Activated CD8-positive, alpha-beta memory T cell treated with anti-CD3 and anti-CD28 coated beads, Interleukin-2, amount 10 ng/mL, durations not matched to agents 7 days and 5 days (primary cell): Measurements from ENCODE around the gene MAPK4. TPM values are rescaled to one million over a fixed set of nuclear protein-coding genes. Genes with fewer than 3 reads are reported as not detected.

Source experiments
- ATAC-seq: fragments of 150-1000 bp; cut with Tn5 transposase; one replicate; pipeline ENCODE4 v1.10.0; 2021; ENCODE audit warnings: moderate library complexity
- CTCF ChIA-PET: fragments of 350-600 bp; sonication (Branson Sonifier 250); formaldehyde crosslinking; loops from one replicate; lab custom pipeline; 2021; ENCODE audit warnings: antibody characterized with exemption; lab: Charles Lee
- DNase-seq: peaks from one replicate; pipeline ENCODE4 v3.0.0-alpha.2; 2020
- H3K27ac Mint-ChIP-seq: one replicate; pipeline ENCODE4 v1.8.0; 2021; ENCODE audit warnings: mild to moderate bottlenecking, mixed read lengths
- H3K27me3 Mint-ChIP-seq: one replicate; pipeline ENCODE4 v1.8.0; 2021; ENCODE audit warnings: mixed read lengths
- H3K36me3 Mint-ChIP-seq: one replicate; pipeline ENCODE4 v1.8.0; 2021; ENCODE audit warnings: mild to moderate bottlenecking, mixed read lengths
- H3K4me1 Mint-ChIP-seq: one replicate; pipeline ENCODE4 v1.8.0; 2021; ENCODE audit warnings: mixed read lengths
- H3K4me3 Mint-ChIP-seq: one replicate; pipeline ENCODE4 v1.8.0; 2021; ENCODE audit warnings: mild to moderate bottlenecking, moderate library complexity, mixed read lengths
- H3K9me3 Mint-ChIP-seq: one replicate; pipeline ENCODE4 v1.8.0; 2022; ENCODE audit warnings: low read depth, mixed read lengths
- total RNA-seq, 2 experiments: library from RNA; stranded (reverse); gene quantifications; one replicate each; pipeline ENCODE4 v1.2.3, GENCODE V29; 2021

MAPK4 gene
- total RNA-seq, 2 experiments from 2014 or later, result not detected

DNA sequence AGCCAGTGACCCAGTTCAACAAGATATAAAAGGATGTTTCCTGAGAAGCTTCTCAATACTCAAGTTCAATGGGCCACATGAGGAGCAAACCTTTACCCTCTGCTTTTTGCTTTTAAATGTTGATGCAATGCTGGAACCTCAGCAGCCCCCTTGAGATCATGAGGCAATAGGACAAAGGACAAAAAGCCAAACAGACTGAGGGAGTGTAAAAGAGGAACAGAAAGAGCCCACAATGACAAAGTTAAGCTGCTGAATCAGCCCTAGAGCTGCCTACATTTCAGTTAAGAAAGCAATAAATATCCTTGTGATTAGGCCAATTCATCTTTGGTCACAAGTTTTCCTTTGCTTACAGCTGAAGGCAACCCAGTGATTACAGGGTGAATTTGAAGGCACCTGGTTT lies 183.1 kb downstream of the MAPK4 start:
- Mint-ChIP-seq H3K27me3 (peaks cover 18% of the 10 kb centered on the region), H3K9me3 (no peaks in the 10 kb centered on the region), H3K4me3 (no peak overlapping the region), H3K36me3 (no peaks in the 10 kb centered on the region), H3K27ac (no peak overlapping the region), H3K4me1 (no peaks in the 10 kb centered on the region)
- no peak for ATAC-seq
- no peak for DNase-seq
- CTCF ChIA-PET, result interaction anchor here (0.9 kb wide), 1 partner anchor 77 kb away, joined by 3 read pairs; no protein-coding TSS in a partner anchor

DNA sequence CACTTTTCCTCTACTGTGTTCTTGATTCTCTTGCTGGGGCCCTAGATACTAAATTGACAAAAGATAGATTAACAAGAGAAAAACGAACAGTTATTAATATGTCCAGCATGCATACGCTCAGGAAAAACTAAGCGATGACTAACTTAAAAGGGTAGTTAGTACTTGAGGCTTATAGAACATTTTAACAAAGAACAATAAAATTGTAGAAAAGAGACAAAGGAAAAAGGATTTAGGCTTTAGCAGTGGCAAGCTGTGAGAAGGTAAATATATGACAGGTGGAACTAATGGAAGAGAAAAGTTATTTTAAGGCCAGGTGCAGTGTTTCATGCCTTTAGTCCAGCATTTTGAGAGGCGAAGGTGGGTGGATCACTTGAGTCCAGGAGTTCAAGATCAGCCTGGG lies 184.4 kb downstream of the MAPK4 start:
- CTCF ChIA-PET, result no interaction called here

DNA sequence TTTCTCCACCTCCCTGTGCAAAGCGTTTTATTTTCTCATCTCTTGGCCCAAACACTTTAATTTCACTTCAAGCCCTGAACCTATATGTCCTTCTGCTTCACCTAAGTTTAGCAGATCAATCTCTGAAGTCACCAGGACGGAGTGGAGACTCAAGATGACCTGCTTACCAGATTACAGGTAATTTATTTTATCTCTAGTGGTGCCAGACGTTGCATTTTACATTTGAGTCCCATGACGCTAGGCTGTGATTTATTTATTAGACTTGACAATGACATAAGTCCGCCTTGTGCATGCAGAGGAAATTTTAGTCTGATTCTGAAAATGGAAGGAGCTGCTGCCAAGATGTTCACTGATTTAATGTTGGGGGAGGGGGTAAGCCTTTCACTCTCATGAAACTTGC lies 186.1 kb downstream of the MAPK4 start:
- Mint-ChIP-seq H3K9me3 (no peaks in the 10 kb centered on the region), H3K4me3 (no peak overlapping the region), H3K27me3 (peaks cover 32% of the 10 kb centered on the region), H3K27ac (no peak overlapping the region), H3K4me1 (no peaks in the 10 kb centered on the region), H3K36me3 (no peaks in the 10 kb centered on the region)
- ATAC-seq, result no peak
- CTCF ChIA-PET, result no interaction called here
- DNase-seq, result no peak

More for the DNA sequence above, 184.4 kb downstream of the MAPK4 start:
- no peaks in the 10 kb centered on the region for H3K9me3 Mint-ChIP-seq
- DNase-seq (no peak), ATAC-seq (no peak)
- no peaks in the 10 kb centered on the region for H3K36me3 Mint-ChIP-seq
- no peaks in the 10 kb centered on the region for H3K4me1 Mint-ChIP-seq
- H3K27ac Mint-ChIP-seq, result no peak overlapping the region
- H3K27me3 Mint-ChIP-seq, result peaks cover 18% of the 10 kb centered on the region
- H3K4me3 Mint-ChIP-seq, result no peak overlapping the region

DNA sequence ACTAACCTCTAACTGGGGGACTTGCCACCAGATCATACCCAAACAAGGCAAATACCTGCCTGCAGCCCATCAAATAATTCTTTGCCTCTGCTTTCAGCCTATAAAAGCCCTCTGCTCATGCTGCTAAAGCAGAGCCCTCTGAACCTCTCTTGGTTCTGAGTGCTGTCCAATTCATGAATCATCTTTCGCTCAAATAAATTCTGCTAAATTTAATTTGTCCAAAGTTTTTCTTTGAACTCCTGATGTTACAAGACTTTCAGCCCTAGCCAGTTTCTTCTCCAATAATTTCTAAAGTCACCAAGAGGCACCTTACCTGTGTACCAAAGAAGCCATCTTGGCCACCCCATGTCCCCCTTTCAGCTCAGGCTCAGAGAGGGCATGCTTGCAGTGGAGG lies 188.0 kb downstream of the MAPK4 start:
- no peak overlapping the region for H3K27ac Mint-ChIP-seq
- no peaks in the 10 kb centered on the region for H3K4me1 Mint-ChIP-seq
- H3K4me3 Mint-ChIP-seq, result no peak overlapping the region
- H3K9me3 Mint-ChIP-seq, result no peaks in the 10 kb centered on the region
- CTCF ChIA-PET, result no interaction called here
- ATAC-seq, result no peak
- no peaks in the 10 kb centered on the region for H3K36me3 Mint-ChIP-seq
- no peak for DNase-seq
- peaks cover 41% of the 10 kb centered on the region for H3K27me3 Mint-ChIP-seq

DNA sequence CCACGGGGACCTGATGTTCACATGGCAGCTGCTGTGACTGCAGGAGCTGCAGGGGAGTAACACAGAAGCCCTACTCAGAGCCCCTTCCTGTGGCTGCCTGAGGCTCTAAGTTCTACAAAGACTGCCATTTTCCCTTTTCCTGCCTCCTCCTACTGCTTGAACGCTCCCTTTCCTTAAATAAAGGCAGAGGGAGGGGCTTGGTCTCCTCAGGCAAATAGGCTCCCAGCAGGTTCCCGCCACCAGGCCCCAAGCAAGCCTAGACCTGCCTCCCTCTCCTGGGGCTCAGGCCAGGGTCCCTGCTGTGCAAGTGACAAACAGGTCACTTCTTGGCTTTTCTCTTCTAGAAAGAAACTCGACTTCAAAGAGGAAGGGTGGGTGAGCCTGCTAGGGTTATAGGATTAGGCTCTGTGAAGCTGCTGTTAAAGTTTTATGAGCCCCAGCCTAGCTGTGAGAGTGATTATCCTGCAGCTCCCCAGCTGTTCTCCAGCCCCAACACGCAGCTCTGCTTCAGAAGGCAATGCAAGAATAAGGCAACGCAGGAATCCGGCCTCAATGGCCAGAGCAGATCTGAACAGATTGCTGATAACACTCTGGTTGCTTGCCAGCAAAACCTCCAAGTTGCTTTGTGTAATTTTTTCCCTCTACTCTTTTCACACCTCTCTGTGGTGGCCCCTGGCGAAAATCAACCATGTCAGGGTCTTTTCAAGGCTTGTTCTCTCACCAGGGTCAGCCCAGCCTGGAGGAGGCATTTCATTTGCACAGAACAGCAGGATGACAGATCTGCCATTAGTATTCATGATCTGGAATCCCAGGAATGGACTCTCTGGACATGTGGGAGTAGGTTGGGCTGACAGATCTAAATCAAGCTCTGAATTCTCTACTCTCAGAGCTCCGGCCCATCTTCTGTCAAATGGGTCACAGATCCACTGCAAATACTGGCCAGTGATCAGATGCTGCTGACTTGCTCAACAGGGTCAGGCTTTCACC lies 188.6 kb downstream of the MAPK4 start:
- H3K4me1 Mint-ChIP-seq, result no peaks in the 10 kb centered on the region
- no peak overlapping the region for H3K27ac Mint-ChIP-seq
- H3K27me3 Mint-ChIP-seq, result peaks cover 41% of the 10 kb centered on the region
- CTCF ChIA-PET, result no interaction called here
- peak; percentile 14 for DNase-seq
- no peak for ATAC-seq
- no peaks in the 10 kb centered on the region for H3K9me3 Mint-ChIP-seq
- H3K36me3 Mint-ChIP-seq, result no peaks in the 10 kb centered on the region
- H3K4me3 Mint-ChIP-seq, result no peak overlapping the region

DNA sequence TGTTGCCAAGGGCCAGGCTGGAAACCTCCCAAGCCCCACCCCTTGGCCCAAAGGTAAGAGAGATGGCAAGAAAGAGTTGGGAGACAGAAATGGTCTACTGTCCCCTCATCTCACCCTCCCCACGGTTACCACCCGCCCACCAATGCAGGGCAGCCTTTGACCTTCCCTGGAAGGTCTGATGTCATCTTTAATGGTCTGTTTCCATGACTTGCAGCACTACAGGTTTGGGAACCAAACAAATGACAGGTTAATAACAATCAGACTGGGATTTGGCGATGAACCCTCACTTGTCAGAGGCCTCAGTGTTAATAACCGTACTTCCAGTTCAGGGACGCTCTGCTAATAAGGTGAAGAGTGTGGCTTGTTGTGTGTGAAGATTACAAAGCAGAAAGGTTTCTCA lies 189.5 kb downstream of the MAPK4 start:
- H3K27ac Mint-ChIP-seq, result no peak overlapping the region
- CTCF ChIA-PET, result no interaction called here
- no peak overlapping the region for H3K4me3 Mint-ChIP-seq
- DNase-seq (peak; percentile 16), ATAC-seq (no peak)
- H3K27me3 Mint-ChIP-seq, result peaks cover 34% of the 10 kb centered on the region
- H3K36me3 Mint-ChIP-seq, result no peaks in the 10 kb centered on the region
- no peaks in the 10 kb centered on the region for H3K4me1 Mint-ChIP-seq
- no peaks in the 10 kb centered on the region for H3K9me3 Mint-ChIP-seq

DNA sequence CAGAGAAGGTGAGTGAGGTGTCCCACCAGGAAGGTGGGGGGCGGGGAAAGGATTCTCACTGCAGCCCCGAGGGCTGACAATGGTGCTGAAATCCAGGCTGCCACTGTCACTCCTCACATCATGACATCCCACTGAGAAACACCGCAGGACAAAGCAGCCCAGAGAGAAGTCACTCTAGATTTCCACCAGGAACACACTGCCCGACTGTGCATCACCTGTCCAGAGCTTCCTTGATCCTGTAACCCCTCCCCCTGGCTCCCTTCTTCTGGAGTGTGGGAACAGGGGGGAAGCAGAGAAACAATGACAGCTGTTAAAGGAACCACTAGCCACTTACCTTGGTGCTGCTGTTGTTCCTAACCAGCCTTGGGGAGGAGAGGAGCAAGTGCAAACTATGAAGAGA lies 190.1 kb downstream of the MAPK4 start:
- Mint-ChIP-seq H3K4me3 (no peak overlapping the region), H3K4me1 (no peaks in the 10 kb centered on the region), H3K27ac (no peak overlapping the region), H3K36me3 (no peaks in the 10 kb centered on the region), H3K9me3 (no peaks in the 10 kb centered on the region), H3K27me3 (peaks cover 33% of the 10 kb centered on the region)
- DNase-seq (no peak), ATAC-seq (no peak)
- CTCF ChIA-PET, result no interaction called here

DNA sequence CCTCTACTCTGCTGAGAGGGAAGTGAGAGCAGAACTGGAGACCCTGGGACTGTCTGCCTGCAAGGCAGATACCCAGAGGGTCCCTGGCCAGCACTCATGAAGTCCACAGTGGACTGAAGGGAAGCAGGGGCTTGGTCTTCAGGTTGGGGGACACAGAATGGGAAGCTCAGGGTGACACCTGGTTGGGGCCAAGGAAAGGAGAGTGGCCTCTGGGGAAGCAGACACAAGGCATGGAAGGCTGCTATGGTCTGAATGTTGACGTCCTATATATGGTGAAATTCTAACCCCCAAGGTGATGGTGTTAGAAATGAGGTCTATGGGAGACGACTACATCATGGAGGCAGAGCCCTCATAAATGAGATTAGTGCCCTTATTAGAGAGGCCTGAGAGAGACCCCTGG lies 190.7 kb downstream of the MAPK4 start:
- DNase-seq (no peak), ATAC-seq (no peak)
- Mint-ChIP-seq H3K4me1 (no peaks in the 10 kb centered on the region), H3K9me3 (no peaks in the 10 kb centered on the region), H3K36me3 (no peaks in the 10 kb centered on the region), H3K27me3 (peaks cover 35% of the 10 kb centered on the region), H3K4me3 (no peak overlapping the region), H3K27ac (no peak overlapping the region)
- CTCF ChIA-PET, result no interaction called here

DNA sequence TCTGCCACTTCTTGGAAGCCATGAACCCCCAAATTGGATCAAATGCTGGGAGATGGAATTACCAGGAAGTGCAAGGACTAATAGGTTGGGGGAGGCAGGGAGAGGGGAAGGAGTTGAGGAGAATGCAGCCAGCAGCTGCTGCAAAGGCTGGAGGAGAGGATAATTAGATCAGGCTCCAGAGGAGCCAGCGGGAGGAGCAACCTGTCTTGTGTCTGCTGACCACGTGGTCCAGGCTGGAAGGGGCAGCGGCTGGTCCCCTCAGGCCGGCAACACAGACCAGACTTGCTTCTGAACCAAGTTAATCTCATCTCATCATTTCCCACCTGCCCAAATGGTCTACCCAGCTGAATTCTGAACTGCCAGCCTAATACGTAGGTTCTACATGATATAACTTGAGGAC lies 191.6 kb downstream of the MAPK4 start:
- ATAC-seq (no peak), DNase-seq (no peak)
- H3K36me3 Mint-ChIP-seq, result no peaks in the 10 kb centered on the region
- no peaks in the 10 kb centered on the region for H3K4me1 Mint-ChIP-seq
- no peak overlapping the region for H3K4me3 Mint-ChIP-seq
- CTCF ChIA-PET, result no interaction called here
- no peaks in the 10 kb centered on the region for H3K9me3 Mint-ChIP-seq
- peaks cover 33% of the 10 kb centered on the region for H3K27me3 Mint-ChIP-seq
- H3K27ac Mint-ChIP-seq, result no peak overlapping the region

DNA sequence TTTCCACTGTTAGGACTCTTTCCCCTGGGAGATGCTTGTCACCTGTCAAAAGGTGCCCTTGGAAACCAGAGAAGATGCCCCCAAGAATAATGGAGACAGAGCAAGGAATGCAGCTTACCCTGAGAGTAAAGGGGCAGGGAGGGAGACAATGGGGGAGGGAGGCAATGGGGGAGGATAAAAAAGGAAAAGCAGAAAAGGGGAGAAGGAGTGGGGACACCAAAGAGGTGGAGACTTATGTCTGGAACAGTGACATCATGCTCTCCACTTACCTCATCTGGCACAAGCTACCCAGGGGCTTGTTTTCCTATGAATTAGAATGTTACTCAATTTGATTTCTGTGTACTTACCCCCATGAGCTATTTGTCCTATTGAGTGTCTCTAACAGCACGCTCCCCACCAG lies 192.1 kb downstream of the MAPK4 start:
- H3K36me3 Mint-ChIP-seq, result no peaks in the 10 kb centered on the region
- no peaks in the 10 kb centered on the region for H3K9me3 Mint-ChIP-seq
- no peak overlapping the region for H3K27ac Mint-ChIP-seq
- CTCF ChIA-PET, result no interaction called here
- ATAC-seq (no peak), DNase-seq (no peak)
- no peaks in the 10 kb centered on the region for H3K4me1 Mint-ChIP-seq
- no peak overlapping the region for H3K4me3 Mint-ChIP-seq
- peaks cover 34% of the 10 kb centered on the region for H3K27me3 Mint-ChIP-seq

DNA sequence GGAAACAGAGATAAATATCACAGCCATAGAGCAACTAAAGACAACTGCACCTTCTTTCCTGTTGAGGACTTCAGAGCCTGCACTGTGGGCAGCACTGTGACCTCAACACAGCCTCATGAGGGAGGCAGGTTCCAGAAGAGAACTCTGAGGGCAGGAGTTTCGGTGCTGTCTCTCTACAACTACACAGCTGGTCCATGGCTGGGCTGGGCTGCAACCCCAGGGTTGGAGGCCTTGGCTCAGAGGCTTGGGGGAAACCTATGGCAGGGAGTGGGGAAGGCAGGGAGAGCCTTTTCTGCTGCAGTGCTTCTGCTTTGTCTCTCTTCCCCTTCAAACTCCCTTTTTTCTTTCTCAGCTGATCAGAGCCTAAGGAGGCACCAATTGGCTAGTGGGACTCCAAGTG lies 193.4 kb downstream of the MAPK4 start:
- Mint-ChIP-seq H3K4me1 (no peaks in the 10 kb centered on the region), H3K9me3 (no peaks in the 10 kb centered on the region), H3K27ac (no peak overlapping the region), H3K4me3 (no peak overlapping the region), H3K27me3 (peaks cover 31% of the 10 kb centered on the region), H3K36me3 (no peaks in the 10 kb centered on the region)
- CTCF ChIA-PET, result no interaction called here
- no peak for ATAC-seq
- no peak for DNase-seq

DNA sequence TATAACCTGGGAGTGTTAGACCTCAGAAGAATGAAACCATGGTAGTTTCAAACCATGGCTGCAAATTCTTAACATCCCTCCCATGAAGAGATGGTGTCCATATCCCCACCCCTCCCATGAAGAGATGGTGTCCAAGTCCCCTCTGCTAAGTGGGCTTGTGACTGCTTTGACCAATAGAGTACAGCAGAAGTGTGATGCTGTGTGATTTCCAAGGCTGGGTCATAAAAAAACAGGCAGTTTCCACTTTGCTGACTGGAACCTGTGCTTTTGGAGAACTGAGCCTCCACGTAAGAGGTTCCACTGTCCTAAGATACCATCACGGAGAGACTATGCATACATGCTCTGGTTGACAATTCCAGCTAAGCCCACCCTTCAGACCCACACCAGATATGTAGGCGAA lies 194.4 kb downstream of the MAPK4 start:
- ATAC-seq (no peak), DNase-seq (no peak)
- H3K4me1 Mint-ChIP-seq, result no peaks in the 10 kb centered on the region
- peaks cover 39% of the 10 kb centered on the region for H3K27me3 Mint-ChIP-seq
- H3K9me3 Mint-ChIP-seq, result no peaks in the 10 kb centered on the region
- CTCF ChIA-PET, result no interaction called here
- H3K36me3 Mint-ChIP-seq, result no peaks in the 10 kb centered on the region
- no peak overlapping the region for H3K27ac Mint-ChIP-seq
- H3K4me3 Mint-ChIP-seq, result no peak overlapping the region

DNA sequence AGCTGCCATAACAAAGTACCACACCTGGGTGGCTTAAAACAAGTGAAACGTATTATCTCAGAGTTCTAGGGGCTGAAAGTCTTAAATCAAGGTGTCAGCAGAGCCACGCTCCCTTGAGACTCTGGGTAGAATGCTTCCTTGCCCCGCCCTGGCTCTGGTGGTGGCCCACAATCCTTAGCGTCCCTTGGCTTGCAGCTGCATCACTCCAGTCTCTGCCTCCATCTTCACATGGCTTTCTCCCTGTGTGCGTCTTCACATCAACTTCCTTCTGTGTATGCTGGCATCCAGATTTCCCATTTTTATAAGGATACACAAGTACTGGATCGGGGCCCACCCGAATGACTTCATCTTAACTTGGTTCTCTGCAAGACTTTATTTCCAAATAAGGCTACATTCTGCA lies 197.5 kb downstream of the MAPK4 start:
- DNase-seq, result no peak
- H3K9me3 Mint-ChIP-seq, result no peaks in the 10 kb centered on the region
- ATAC-seq, result no peak
- H3K27me3 Mint-ChIP-seq, result peaks cover 24% of the 10 kb centered on the region
- H3K4me1 Mint-ChIP-seq, result no peaks in the 10 kb centered on the region
- H3K4me3 Mint-ChIP-seq, result no peak overlapping the region
- no peak overlapping the region for H3K27ac Mint-ChIP-seq
- CTCF ChIA-PET, result no interaction called here
- H3K36me3 Mint-ChIP-seq, result no peaks in the 10 kb centered on the region

DNA sequence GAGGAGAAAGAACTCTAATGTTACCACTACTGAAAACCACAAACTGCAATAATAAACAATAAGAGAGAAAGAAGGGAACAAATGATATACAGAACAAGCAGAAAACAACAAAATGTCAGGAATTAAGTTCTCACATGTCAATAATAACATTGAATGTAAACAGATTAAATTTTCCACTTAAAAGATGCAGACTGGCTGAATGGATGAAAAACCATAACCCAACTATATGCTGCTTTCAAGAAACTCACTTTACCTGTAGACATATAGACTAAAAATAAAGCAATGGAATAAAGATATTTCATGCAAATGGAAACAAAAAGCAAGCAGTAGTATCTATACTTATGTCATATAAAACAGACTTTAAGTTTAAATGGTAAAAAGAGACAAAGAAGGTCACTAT lies 209.6 kb downstream of the MAPK4 start:
- Mint-ChIP-seq H3K4me1 (no peaks in the 10 kb centered on the region), H3K27ac (no peak overlapping the region), H3K36me3 (peaks cover 2% of the 10 kb centered on the region), H3K9me3 (peaks cover 18% of the 10 kb centered on the region), H3K27me3 (peaks cover 12% of the 10 kb centered on the region), H3K4me3 (no peak overlapping the region)
- DNase-seq (no peak), ATAC-seq (no peak)
- CTCF ChIA-PET, result no interaction called here
